ENCODE results near the gene GAS7. TPM values are rescaled to one million over a fixed set of nuclear protein-coding genes. Genes with fewer than 3 reads are reported as not detected.

GAS7 gene
- total RNA-seq, 3 donors from 2014 or later (not counting 1 experiment from before 2014, with no cell fraction given), result 70.7 to 89.1 (median 84.8) TPM

- 78% methylated on average over 6 of the region's 6 CpGs for WGBS (ENCODE audit: insufficient coverage)
- Histone ChIP-seq H3K4me1 (ENCODE audit: control insufficient read depth, insufficient read depth, low read length) (no peaks in the 10 kb centered on the region), H3K4me3 (ENCODE audit: low read length) (no peak overlapping the region), H3K9me3 (ENCODE audit: control insufficient read depth, insufficient read depth, low read length) (no peaks in the 10 kb centered on the region), H3K36me3 (ENCODE audit: control insufficient read depth, insufficient read depth, low read length) (peaks cover 57% of the 10 kb centered on the region), H3K27me3 (ENCODE audit: control insufficient read depth, insufficient read depth, low read length) (no peaks in the 10 kb centered on the region), H3K27ac (ENCODE audit: low read length) (no peak overlapping the region)
- no peaks in the 10 kb centered on the region for H3K36me3 Mint-ChIP-seq
- no peaks in the 10 kb centered on the region for H3K4me1 Mint-ChIP-seq
- DNase-seq (no peak), ATAC-seq (no peak)
- no peaks in the 10 kb centered on the region for H3K9me3 Mint-ChIP-seq
- no peak overlapping the region for H3K4me3 Mint-ChIP-seq
- peak overlapping the region in 1 of 2 donors; percentile 23 for H3K27ac Mint-ChIP-seq
- intact Hi-C loops (cut with micrococcal nuclease), result no loop called here
- H3K27me3 Mint-ChIP-seq (ENCODE audit: low read depth in 2 of 2), result no peaks in the 10 kb centered on the region
- TF ChIP-seq, protein P1, sequence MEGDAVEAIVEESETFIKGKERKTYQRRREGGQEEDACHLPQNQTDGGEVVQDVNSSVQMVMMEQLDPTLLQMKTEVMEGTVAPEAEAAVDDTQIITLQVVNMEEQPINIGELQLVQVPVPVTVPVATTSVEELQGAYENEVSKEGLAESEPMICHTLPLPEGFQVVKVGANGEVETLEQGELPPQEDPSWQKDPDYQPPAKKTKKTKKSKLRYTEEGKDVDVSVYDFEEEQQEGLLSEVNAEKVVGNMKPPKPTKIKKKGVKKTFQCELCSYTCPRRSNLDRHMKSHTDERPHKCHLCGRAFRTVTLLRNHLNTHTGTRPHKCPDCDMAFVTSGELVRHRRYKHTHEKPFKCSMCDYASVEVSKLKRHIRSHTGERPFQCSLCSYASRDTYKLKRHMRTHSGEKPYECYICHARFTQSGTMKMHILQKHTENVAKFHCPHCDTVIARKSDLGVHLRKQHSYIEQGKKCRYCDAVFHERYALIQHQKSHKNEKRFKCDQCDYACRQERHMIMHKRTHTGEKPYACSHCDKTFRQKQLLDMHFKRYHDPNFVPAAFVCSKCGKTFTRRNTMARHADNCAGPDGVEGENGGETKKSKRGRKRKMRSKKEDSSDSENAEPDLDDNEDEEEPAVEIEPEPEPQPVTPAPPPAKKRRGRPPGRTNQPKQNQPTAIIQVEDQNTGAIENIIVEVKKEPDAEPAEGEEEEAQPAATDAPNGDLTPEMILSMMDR (IDR thresholded peaks at IDR 0.05), result no peak
These were observed 263.0 kb downstream of the GAS7 start for GRCh38 chr17:9935408-9935807.

DNA sequence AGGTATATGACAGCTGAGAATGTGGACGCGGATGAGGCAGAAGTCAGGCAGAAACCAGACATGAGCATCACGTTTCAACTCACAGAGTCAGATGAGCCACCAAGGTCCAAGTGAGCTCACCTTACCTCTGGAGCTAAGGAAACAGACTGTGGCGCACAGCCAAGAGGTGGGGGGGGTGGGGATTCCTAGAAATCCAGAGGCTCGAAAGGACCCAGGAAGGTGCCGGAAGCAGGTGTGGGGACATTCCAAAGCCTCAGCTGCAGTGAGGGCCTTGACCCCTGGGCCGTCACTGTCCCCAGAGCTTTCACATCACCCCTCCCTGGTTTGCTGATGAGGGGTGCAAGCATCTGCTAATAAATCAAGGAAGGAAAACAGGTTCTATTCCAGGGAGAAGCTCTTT, 264.1 kb downstream of the GAS7 start:
- DNase-seq (no peak), ATAC-seq (no peak)
- H3K4me3 Mint-ChIP-seq, result no peak overlapping the region
- H3K36me3 Mint-ChIP-seq, result no peaks in the 10 kb centered on the region
- TF ChIP-seq, protein P1 (IDR thresholded peaks at IDR 0.05), result no peak
- intact Hi-C loops (cut with micrococcal nuclease), result no loop called here
- WGBS (ENCODE audit: insufficient coverage), result 91% methylated on average over 6 of the region's 7 CpGs
- Histone ChIP-seq H3K4me3 (ENCODE audit: low read length) (no peak overlapping the region), H3K9me3 (ENCODE audit: control insufficient read depth, insufficient read depth, low read length) (no peaks in the 10 kb centered on the region), H3K4me1 (ENCODE audit: control insufficient read depth, insufficient read depth, low read length) (no peaks in the 10 kb centered on the region), H3K27me3 (ENCODE audit: control insufficient read depth, insufficient read depth, low read length) (no peaks in the 10 kb centered on the region), H3K36me3 (ENCODE audit: control insufficient read depth, insufficient read depth, low read length) (peaks cover 51% of the 10 kb centered on the region), H3K27ac (ENCODE audit: low read length) (no peak overlapping the region)
- H3K27me3 Mint-ChIP-seq (ENCODE audit: low read depth in 2 of 2), result no peaks in the 10 kb centered on the region
- no peak overlapping the region for H3K27ac Mint-ChIP-seq
- no peaks in the 10 kb centered on the region for H3K9me3 Mint-ChIP-seq
- no peaks in the 10 kb centered on the region for H3K4me1 Mint-ChIP-seq

DNA sequence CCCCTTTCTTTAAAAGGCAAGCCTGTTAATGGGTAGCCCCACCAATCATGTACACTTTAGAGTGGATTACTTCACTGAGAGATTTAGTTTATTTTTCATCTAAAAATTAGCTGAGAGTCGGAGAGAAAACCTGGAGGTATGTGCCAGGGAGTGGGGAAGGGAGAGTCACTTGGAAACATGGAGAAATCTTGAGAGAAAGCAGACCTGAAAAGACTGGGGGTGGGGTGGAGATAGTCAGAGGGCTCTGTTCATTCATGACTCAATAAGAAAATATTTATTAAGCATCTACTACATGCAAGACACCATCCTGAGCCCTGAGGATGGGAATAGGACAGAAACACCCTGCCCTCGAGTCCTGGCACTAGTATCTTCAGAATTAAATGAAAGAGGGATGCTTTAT, 265.9 kb downstream of the GAS7 start:
- intact Hi-C loops (cut with micrococcal nuclease), result no loop called here
- no peaks in the 10 kb centered on the region for H3K9me3 ChIP-seq (ENCODE audit: control insufficient read depth, insufficient read depth, low read length)
- no peaks in the 10 kb centered on the region for H3K4me1 ChIP-seq (ENCODE audit: control insufficient read depth, insufficient read depth, low read length)
- Mint-ChIP-seq H3K36me3 (no peaks in the 10 kb centered on the region), H3K9me3 (no peaks in the 10 kb centered on the region), H3K4me1 (no peaks in the 10 kb centered on the region), H3K27me3 (ENCODE audit: low read depth in 2 of 2) (no peaks in the 10 kb centered on the region), H3K4me3 (no peak overlapping the region), H3K27ac (no peak overlapping the region)
- 87% methylated on average over 2 of the region's 2 CpGs for WGBS (ENCODE audit: insufficient coverage)
- DNase-seq, result no peak
- no peak overlapping the region for H3K4me3 ChIP-seq (ENCODE audit: low read length)
- H3K27ac ChIP-seq (ENCODE audit: low read length), result no peak overlapping the region
- H3K36me3 ChIP-seq (ENCODE audit: control insufficient read depth, insufficient read depth, low read length), result peaks cover 44% of the 10 kb centered on the region
- TF ChIP-seq, protein P1 (IDR thresholded peaks at IDR 0.05), result no peak
- no peak for ATAC-seq
- H3K27me3 ChIP-seq (ENCODE audit: control insufficient read depth, insufficient read depth, low read length), result no peaks in the 10 kb centered on the region

DNA sequence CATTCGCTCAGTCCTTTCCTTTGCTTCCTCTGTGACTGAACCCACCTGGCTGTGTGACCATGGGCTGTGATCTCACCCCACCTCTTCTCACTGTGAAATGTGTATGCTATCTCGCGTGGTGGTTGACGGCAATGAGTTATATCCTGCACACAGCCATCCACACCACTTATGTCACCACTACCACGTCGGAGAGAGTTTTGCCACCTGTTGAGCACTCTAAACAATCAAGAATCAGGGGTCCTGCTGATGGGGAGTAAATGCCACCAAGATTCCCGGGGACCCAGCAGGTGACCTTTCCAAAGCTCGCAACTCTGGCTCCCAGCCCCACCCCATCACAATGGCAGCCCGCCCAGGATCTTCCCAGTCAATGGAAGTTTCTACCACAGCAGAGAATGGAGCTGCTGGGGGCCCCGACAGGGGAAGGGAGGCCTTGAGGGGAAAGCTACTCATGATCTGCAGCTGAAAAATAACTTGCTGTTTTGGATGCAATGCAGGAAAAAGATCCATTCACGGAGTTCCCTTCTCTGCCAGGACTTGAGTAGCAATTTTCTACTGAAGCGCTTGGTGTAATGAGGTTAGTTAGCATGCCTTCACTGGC, 267.2 kb downstream of the GAS7 start:
- no peaks in the 10 kb centered on the region for H3K36me3 Mint-ChIP-seq
- H3K27ac Mint-ChIP-seq, result no peak overlapping the region
- Histone ChIP-seq H3K9me3 (ENCODE audit: control insufficient read depth, insufficient read depth, low read length) (no peaks in the 10 kb centered on the region), H3K4me1 (ENCODE audit: control insufficient read depth, insufficient read depth, low read length) (no peaks in the 10 kb centered on the region), H3K27ac (ENCODE audit: low read length) (no peak overlapping the region), H3K27me3 (ENCODE audit: control insufficient read depth, insufficient read depth, low read length) (no peaks in the 10 kb centered on the region), H3K4me3 (ENCODE audit: low read length) (no peak overlapping the region), H3K36me3 (ENCODE audit: control insufficient read depth, insufficient read depth, low read length) (peaks cover 42% of the 10 kb centered on the region)
- ATAC-seq, result no peak
- H3K27me3 Mint-ChIP-seq (ENCODE audit: low read depth in 2 of 2), result no peaks in the 10 kb centered on the region
- no peaks in the 10 kb centered on the region for H3K9me3 Mint-ChIP-seq
- intact Hi-C loops (cut with micrococcal nuclease), result no loop called here
- TF ChIP-seq, protein P1 (IDR thresholded peaks at IDR 0.05), result no peak
- no peak for DNase-seq
- no peak overlapping the region for H3K4me3 Mint-ChIP-seq
- 89% methylated on average over 12 of the region's 12 CpGs for WGBS (ENCODE audit: insufficient coverage)
- H3K4me1 Mint-ChIP-seq, result no peaks in the 10 kb centered on the region

Measured in natural killer cell (primary cell).